Measurements from ENCODE around the gene PCSK2.
A peak's percentile ranks its signal among the peaks of the same experiment; 100 is the strongest.

PCSK2 gene

DNA sequence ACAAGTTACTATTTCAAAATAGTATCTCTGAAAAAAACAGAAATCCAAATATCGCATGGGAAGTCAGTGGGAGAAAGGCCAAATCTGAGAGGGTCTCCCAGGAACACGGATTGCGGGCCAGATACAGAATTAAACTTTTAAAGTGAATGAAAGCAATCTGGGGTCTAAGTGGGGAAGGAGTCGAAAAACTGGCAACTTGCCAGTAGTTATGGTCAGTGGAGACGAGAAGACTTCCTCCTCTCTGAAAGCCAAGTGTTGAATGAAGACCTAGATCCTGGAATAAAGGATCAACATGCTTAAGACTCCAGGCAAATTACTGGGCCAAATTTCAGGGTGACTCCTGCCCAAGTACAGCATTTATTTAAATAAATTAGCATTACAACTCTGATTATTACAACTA lies 180.7 kb downstream of the PCSK2 start:
- no peak overlapping the region for H3K4me3 Mint-ChIP-seq
- H3K36me3 Mint-ChIP-seq (ENCODE audit: low read depth), result no peaks in the 10 kb centered on the region
- no peak overlapping the region for H3K27ac Mint-ChIP-seq
- DNase-seq (ENCODE audit: low spot score), result no peak
- no peaks in the 10 kb centered on the region for H3K9me3 Mint-ChIP-seq
- no peaks in the 10 kb centered on the region for H3K27me3 Mint-ChIP-seq (ENCODE audit: low read depth)
- H3K4me1 Mint-ChIP-seq (ENCODE audit: low read depth), result no peaks in the 10 kb centered on the region

DNA sequence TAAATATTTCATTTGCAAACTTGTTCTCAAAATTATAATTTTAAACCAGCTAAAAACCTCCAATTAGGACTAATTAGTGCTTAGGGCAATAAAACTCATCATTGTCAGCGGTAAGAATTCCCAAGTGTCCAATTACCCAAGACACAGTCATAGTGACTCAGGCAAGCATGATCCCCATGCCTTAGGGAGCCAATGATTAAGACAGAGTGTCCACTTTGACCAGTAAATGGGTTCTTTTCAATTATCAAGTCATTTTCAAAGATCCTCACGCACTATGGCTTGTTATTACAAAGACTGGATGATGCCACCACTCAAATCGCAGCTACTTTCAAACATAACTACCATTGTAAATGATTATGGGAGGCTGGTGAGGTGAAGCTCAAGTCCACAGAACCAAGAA lies 190.4 kb downstream of the PCSK2 start:
- no peaks in the 10 kb centered on the region for H3K36me3 Mint-ChIP-seq (ENCODE audit: low read depth)
- H3K4me1 Mint-ChIP-seq (ENCODE audit: low read depth), result no peaks in the 10 kb centered on the region
- H3K9me3 Mint-ChIP-seq, result no peaks in the 10 kb centered on the region
- no peak overlapping the region for H3K4me3 Mint-ChIP-seq
- no peak for DNase-seq (ENCODE audit: low spot score)
- H3K27ac Mint-ChIP-seq, result no peak overlapping the region
- H3K27me3 Mint-ChIP-seq (ENCODE audit: low read depth), result no peaks in the 10 kb centered on the region

DNA sequence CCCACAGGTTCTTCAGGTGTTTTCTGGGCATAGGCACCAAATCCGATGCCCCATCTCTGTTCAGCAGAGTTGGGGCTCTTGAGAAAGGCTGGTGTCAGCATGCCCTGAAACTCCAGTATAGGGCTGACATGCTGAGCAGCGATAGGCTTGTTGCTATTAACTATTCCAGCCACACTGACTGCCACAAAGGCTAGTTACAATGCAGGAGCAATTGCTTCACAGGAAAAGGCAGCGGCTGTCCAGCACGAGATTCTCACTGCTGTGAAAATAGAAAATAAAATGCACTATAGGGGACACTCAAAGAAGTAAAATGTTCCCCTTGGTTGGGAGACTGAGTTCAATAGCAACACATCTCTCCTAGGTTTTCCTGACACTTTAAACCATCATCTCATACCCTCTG lies 191.9 kb downstream of the PCSK2 start:
- no peaks in the 10 kb centered on the region for H3K9me3 Mint-ChIP-seq
- no peak for DNase-seq (ENCODE audit: low spot score)
- no peak overlapping the region for H3K4me3 Mint-ChIP-seq
- no peaks in the 10 kb centered on the region for H3K4me1 Mint-ChIP-seq (ENCODE audit: low read depth)
- H3K27me3 Mint-ChIP-seq (ENCODE audit: low read depth), result no peaks in the 10 kb centered on the region
- no peaks in the 10 kb centered on the region for H3K36me3 Mint-ChIP-seq (ENCODE audit: low read depth)
- no peak overlapping the region for H3K27ac Mint-ChIP-seq

DNA sequence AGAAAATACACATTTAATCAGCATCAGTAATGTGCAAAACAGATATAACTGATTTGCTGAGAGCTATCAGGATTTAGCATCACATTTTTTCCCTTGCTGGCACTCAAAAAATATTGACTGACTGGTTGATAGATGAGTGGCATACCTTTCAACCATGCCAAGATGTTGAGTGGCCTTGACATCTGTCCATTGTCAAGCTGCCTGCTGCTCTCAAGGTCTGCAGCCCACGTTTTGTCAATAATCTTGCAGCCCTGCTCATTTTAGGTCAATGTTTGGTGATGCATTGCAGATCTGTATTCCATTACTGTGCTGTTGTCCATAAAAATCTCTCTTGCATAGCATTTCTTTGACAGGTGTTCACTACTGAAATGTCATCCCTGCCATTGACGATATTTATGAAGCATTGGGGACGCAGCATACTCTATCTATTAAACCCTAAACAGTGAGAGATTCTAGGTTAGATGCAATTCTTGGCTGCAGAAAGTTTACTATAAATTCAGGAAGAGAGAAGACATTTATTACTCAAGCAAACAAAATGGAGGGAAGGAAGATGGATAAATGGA lies 192.7 kb downstream of the PCSK2 start:
- Mint-ChIP-seq H3K36me3 (ENCODE audit: low read depth) (no peaks in the 10 kb centered on the region), H3K4me1 (ENCODE audit: low read depth) (no peaks in the 10 kb centered on the region), H3K27me3 (ENCODE audit: low read depth) (no peaks in the 10 kb centered on the region), H3K9me3 (no peaks in the 10 kb centered on the region), H3K27ac (no peak overlapping the region), H3K4me3 (no peak overlapping the region)
- DNase-seq (ENCODE audit: low spot score), result no peak

DNA sequence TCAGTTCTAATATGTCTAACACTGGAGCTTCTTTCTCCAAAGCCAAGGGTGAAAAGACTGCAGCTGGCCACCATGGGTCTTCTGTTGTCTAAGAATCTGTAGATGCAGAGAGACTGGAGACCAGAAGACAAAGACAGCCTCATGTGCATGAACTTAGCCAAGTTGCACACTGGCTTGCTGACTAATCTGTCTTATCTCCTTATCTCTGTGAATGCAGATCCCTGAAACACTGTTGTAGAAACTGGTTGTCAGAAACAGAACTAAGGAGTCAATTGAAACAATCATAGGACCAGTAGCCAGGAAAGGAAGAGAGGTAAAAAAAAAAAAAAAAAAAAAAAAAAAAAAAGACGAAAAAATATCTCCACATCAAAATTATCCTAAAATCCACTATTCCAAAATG lies 194.7 kb downstream of the PCSK2 start:
- no peak overlapping the region for H3K27ac Mint-ChIP-seq
- no peaks in the 10 kb centered on the region for H3K4me1 Mint-ChIP-seq (ENCODE audit: low read depth)
- H3K36me3 Mint-ChIP-seq (ENCODE audit: low read depth), result no peaks in the 10 kb centered on the region
- H3K4me3 Mint-ChIP-seq, result no peak overlapping the region
- no peaks in the 10 kb centered on the region for H3K27me3 Mint-ChIP-seq (ENCODE audit: low read depth)
- DNase-seq (ENCODE audit: low spot score), result no peak
- H3K9me3 Mint-ChIP-seq, result no peaks in the 10 kb centered on the region

DNA sequence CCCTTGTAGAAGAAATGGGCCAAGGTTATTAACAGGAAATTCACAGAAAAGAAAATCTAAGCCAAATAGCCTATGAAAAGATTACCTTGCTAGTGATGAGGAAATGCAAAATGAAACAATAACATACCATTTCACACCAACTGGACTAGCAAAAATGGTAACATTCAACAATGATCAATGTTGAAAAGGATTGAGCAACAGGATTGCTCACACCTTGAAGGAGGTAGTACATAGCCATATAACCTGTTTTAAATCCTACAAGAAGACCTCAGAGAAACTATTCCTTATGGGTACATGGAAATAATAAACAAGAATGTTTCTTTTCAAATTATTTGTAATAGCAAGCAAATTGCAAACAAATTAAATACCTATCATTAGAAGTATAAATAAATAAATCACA lies 196.9 kb downstream of the PCSK2 start:
- Mint-ChIP-seq H3K9me3 (no peaks in the 10 kb centered on the region), H3K27ac (no peak overlapping the region), H3K4me3 (no peak overlapping the region), H3K4me1 (ENCODE audit: low read depth) (no peaks in the 10 kb centered on the region), H3K36me3 (ENCODE audit: low read depth) (no peaks in the 10 kb centered on the region), H3K27me3 (ENCODE audit: low read depth) (no peaks in the 10 kb centered on the region)
- DNase-seq (ENCODE audit: low spot score), result no peak

DNA sequence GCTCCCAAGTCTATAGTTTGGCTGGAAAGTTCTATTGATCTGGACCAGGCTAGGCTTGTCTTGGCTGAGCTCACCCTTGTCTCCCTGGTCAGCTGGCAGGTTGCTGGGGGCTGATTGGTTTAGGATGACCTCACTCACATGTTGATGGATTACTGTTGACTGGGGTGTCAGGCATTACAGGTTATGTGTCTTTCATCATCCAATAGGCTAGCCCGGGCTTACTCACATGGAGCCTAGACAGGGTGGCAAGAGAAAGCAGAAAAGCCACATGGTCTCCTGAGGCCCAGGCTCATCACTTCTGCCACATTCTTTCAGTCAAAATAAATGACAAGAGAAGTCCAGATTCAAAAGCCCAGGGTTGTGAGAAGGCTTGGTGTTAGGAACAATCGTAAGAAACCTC lies 200.8 kb downstream of the PCSK2 start:
- no peak for DNase-seq (ENCODE audit: low spot score)
- no peak overlapping the region for H3K27ac Mint-ChIP-seq
- peaks cover 9% of the 10 kb centered on the region for H3K27me3 Mint-ChIP-seq (ENCODE audit: low read depth)
- H3K36me3 Mint-ChIP-seq (ENCODE audit: low read depth), result no peaks in the 10 kb centered on the region
- H3K4me1 Mint-ChIP-seq (ENCODE audit: low read depth), result no peaks in the 10 kb centered on the region
- H3K9me3 Mint-ChIP-seq, result no peaks in the 10 kb centered on the region
- H3K4me3 Mint-ChIP-seq, result no peak overlapping the region

DNA sequence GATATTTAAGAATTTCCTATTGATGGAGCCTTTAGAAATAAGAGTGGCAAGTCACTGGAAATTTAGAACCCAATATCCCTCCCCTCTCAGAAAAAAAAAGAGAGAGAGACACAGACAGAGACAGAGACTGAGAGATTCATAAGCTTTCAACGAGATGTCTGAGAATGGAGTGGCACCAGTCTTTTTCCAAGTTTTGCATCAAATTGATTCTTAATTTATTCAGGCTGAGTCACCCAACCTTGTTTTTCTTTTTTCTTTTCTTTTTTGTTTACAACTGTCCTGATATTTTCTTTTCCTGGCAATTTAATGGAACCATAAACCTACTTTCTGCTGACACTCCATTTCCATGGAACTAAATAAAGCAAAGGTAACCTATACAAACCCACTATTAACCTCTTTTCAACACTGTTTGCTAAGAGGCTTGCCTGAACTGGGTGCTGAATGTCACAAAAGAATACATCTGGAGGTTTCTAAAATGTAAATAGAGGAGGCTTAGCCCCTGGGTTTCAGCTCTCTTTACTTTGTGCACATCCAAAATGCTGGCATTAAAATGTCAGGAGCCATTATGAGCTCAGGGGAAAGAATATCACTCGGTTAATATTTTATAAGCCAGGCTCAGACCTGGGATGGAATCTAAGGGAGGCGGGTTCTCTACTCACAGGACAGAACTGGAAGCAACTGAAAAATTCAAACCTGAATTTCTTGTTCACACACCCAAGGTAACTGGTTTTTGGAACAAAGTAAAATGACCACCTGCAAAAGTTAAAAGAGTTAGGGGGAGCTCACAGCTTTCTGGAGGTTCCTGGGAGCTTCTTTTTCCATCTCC lies 203.5 kb downstream of the PCSK2 start:
- Mint-ChIP-seq H3K4me1 (ENCODE audit: low read depth) (no peaks in the 10 kb centered on the region), H3K27ac (no peak overlapping the region), H3K27me3 (ENCODE audit: low read depth) (peaks cover 9% of the 10 kb centered on the region), H3K9me3 (no peaks in the 10 kb centered on the region), H3K36me3 (ENCODE audit: low read depth) (no peaks in the 10 kb centered on the region), H3K4me3 (no peak overlapping the region)
- no peak for DNase-seq (ENCODE audit: low spot score)

DNA sequence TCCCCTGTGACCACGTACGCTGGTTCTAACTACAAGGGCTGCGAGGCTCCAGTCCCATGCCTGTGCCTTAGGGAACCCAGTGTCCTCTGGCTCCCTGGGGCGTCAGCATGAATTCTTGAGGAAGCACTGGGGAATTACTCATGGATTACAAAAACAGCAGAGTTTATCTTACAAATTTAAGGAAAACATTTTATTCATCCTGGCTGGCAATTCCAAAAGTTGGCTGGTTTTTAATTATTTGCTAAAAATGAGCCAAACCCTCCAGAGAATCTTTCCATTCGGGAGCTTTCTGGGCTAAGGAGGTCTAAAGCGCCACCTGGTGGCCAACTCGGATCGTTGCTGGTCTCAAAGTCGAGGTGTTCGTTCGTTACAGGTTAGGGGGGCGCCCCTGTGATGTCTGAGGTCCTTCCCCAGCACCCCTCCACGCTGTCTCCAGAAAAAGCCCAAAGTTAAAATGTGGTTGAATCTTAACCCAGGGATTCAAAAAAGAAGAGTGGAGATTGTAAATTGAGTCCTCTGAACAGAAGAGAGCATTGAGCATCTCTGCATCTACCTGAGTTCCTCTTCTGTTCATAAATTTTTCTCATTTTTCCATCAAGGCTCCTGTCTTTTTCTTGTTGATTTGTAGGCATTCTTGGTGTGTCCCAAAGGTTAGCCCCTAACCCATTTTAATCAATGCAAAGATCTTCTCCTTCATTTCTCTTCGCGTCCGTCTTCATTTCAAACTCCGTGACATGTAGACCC lies 205.0 kb downstream of the PCSK2 start:
- Mint-ChIP-seq H3K4me1 (ENCODE audit: low read depth) (no peaks in the 10 kb centered on the region), H3K4me3 (no peak overlapping the region), H3K27me3 (ENCODE audit: low read depth) (peaks cover 9% of the 10 kb centered on the region), H3K9me3 (no peaks in the 10 kb centered on the region), H3K36me3 (ENCODE audit: low read depth) (no peaks in the 10 kb centered on the region), H3K27ac (no peak overlapping the region)
- peak; percentile 14 for DNase-seq (ENCODE audit: low spot score)

DNA sequence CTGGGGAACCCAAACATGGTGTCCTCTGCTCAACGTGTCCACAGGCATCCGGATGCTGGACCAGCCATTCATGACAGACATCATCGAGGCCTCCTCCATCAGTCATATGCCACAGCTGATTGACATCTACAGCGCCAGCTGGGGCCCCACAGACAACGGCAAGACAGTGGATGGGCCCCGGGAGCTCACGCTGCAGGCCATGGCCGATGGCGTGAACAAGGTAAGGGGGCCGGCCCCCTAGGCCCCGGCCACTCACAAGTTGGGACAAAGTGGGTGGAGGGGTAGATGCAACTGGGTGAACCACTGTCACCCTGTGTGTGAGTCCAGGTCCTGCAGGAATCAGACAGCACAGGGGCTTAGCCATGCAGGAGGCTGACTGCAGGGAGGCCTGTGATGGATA lies 209.8 kb downstream of the PCSK2 start:
- H3K9me3 Mint-ChIP-seq, result no peaks in the 10 kb centered on the region
- H3K27ac Mint-ChIP-seq, result no peak overlapping the region
- DNase-seq (ENCODE audit: low spot score), result no peak
- H3K4me1 Mint-ChIP-seq (ENCODE audit: low read depth), result no peaks in the 10 kb centered on the region
- H3K4me3 Mint-ChIP-seq, result no peak overlapping the region
- H3K36me3 Mint-ChIP-seq (ENCODE audit: low read depth), result no peaks in the 10 kb centered on the region
- peaks cover 4% of the 10 kb centered on the region for H3K27me3 Mint-ChIP-seq (ENCODE audit: low read depth)

DNA sequence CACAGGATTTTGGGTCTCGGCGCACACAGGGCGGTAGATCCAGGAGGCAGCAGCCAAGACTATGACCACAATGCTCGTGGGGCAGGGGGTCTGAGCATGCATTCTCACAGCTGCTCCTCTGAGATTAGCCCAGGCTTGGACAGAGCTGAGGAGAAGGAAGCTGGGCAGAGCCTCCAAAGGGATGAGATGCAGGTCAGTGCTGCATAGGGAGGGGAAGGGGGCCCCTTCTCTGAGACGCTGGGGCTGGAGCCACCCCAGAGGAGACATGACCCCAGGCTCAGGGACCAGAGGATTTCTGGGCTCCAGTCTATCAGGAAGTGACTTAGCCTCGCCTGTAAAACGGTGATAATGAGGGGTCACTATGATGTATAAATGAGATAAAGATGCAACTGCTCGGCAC lies 210.4 kb downstream of the PCSK2 start:
- H3K36me3 Mint-ChIP-seq (ENCODE audit: low read depth), result no peaks in the 10 kb centered on the region
- DNase-seq (ENCODE audit: low spot score), result no peak
- H3K9me3 Mint-ChIP-seq, result no peaks in the 10 kb centered on the region
- no peaks in the 10 kb centered on the region for H3K27me3 Mint-ChIP-seq (ENCODE audit: low read depth)
- no peak overlapping the region for H3K4me3 Mint-ChIP-seq
- no peaks in the 10 kb centered on the region for H3K4me1 Mint-ChIP-seq (ENCODE audit: low read depth)
- H3K27ac Mint-ChIP-seq, result no peak overlapping the region

DNA sequence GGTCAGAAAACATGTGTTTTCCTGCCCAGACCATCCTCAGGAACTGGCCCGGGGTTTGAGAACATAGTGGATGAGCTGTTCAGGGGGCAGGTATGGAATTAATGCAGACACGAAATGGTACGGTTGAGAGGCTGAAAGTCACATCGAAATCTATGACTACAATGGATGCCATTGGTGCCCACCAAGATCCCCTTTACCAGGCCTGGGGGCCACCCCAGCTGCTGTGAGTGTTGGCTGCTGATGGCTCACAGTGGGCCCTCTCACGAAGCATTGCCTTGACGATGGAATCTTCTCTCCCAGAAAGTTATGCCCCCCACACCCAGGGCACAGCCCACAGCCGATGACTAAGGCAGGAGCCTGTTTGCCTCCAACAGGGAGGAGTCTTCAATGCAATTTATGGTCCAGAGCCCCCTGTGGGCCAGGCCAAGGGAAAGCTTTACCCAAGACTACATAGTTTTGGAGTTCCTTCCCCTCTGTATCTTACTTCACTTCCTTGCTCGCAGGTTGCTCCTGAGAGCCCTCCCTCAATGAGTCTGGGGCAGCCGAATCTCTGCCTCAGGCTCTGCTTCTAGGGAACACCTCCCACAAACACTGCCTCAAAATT lies 211.7 kb downstream of the PCSK2 start:
- H3K4me1 Mint-ChIP-seq (ENCODE audit: low read depth), result no peaks in the 10 kb centered on the region
- DNase-seq (ENCODE audit: low spot score), result no peak
- no peaks in the 10 kb centered on the region for H3K9me3 Mint-ChIP-seq
- H3K36me3 Mint-ChIP-seq (ENCODE audit: low read depth), result no peaks in the 10 kb centered on the region
- H3K4me3 Mint-ChIP-seq, result no peak overlapping the region
- peaks cover 4% of the 10 kb centered on the region for H3K27me3 Mint-ChIP-seq (ENCODE audit: low read depth)
- H3K27ac Mint-ChIP-seq, result no peak overlapping the region

DNA sequence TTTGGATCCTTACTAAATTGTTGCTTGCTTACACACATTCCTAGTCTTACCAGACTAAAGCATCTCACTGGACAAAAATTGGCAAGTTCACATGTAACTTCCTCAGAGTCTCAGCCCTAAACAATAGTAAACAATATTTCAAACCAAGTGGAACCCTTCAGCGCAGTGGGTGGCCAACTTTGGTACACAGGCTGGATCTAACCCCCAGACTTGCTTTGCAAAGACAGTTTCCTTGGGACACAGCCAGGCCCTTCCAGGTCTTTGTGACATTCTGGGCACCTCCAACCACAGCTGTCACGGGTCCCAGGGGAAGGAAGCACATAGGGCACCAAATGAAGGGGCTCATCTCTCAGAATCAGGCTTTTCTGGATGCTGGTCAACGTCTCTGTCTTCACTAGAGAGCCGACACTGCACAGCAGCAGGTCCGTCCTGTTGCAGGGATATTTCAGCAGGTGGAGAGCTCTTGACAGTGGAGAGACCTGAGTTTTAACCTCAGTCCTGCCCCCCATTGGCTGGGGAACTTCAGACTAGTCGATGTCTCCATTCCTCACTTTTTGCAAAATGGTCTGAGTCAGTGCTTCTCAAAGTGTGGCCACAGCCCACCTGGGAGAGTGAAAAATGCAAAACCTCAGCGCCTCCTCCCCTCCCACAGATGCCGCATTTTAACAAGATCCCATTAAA lies 212.9 kb downstream of the PCSK2 start:
- H3K9me3 Mint-ChIP-seq, result no peaks in the 10 kb centered on the region
- H3K36me3 Mint-ChIP-seq (ENCODE audit: low read depth), result no peaks in the 10 kb centered on the region
- no peak for DNase-seq (ENCODE audit: low spot score)
- H3K27me3 Mint-ChIP-seq (ENCODE audit: low read depth), result peaks cover 4% of the 10 kb centered on the region
- no peaks in the 10 kb centered on the region for H3K4me1 Mint-ChIP-seq (ENCODE audit: low read depth)
- H3K27ac Mint-ChIP-seq, result no peak overlapping the region
- H3K4me3 Mint-ChIP-seq, result no peak overlapping the region

DNA sequence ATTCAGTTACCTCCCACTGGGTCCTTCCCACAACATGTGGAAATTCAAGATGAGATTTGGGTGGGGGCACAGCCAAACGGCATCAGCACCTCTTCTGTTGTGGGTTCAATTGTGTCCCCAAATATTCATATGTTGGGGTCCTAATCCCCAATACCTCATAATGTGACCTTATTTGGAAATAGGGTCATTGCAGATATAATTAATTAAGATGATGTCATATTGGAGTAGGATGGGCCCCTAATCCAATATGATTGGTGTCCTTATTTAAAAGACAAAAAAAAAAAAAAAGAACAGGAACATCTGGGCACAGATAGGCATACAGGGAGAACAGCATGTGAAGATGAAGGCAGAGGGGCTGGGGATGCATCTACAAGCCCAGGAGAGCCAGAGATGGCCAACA lies 214.9 kb downstream of the PCSK2 start:
- no peaks in the 10 kb centered on the region for H3K4me1 Mint-ChIP-seq (ENCODE audit: low read depth)
- H3K9me3 Mint-ChIP-seq, result no peaks in the 10 kb centered on the region
- DNase-seq (ENCODE audit: low spot score), result no peak
- H3K27ac Mint-ChIP-seq, result no peak overlapping the region
- H3K36me3 Mint-ChIP-seq (ENCODE audit: low read depth), result no peaks in the 10 kb centered on the region
- peaks cover 4% of the 10 kb centered on the region for H3K27me3 Mint-ChIP-seq (ENCODE audit: low read depth)
- no peak overlapping the region for H3K4me3 Mint-ChIP-seq

Data from T-helper 2 cell treated with Interferon-gamma antibody and Interleukin-4, amounts not matched to agents 5 μg/mL and 100 μg/mL, for 36 hours (primary cell).